CD4-positive, CD25-positive, alpha-beta regulatory T cell (primary cell): ENCODE data around the gene ILKAP. TPM values are rescaled to one million over a fixed set of nuclear protein-coding genes. Genes with fewer than 3 reads are reported as not detected.

Experiments used
- ATAC-seq, 2 donors: fragments of 150-1000 bp; cut with Tn5 transposase; one replicate each; pipeline ENCODE4 v1.10.0; 2021; ENCODE audit warnings: low read depth in 2 of 2, moderate number of reproducible peaks in 2 of 2, moderate library complexity in 1 of 2
- DNase-seq, 3 donors: peaks; one replicate each; pipeline versions ENCODE4 v3.0.0 to v3.0.0-alpha.2; 2012 to 2022; ENCODE audit warnings: mixed read lengths in 1 of 3
- H3K27ac ChIP-seq: one replicate; pipeline ENCODE4 v1.7.0; 2013; ENCODE audit warnings: mild to moderate bottlenecking, low read length; ENCODE audit not compliant: insufficient read depth, poor library complexity, severe bottlenecking
- H3K27me3 ChIP-seq: one replicate; pipeline ENCODE4 v1.7.0; 2013; ENCODE audit warnings: low read length; ENCODE audit not compliant: control insufficient read depth, insufficient read depth
- H3K36me3 ChIP-seq: one replicate; pipeline ENCODE4 v1.7.0; 2013; ENCODE audit warnings: mild to moderate bottlenecking, low read length, moderate library complexity; ENCODE audit not compliant: control insufficient read depth, insufficient read depth
- H3K4me1 ChIP-seq: 2 replicates; pipeline ENCODE4 v1.7.0; 2013; ENCODE audit warnings: mild to moderate bottlenecking, low read length; ENCODE audit not compliant: insufficient read depth, control insufficient read depth, poor library complexity, severe bottlenecking
- H3K4me3 ChIP-seq: one replicate; pipeline ENCODE4 v1.7.0; 2013; ENCODE audit warnings: low read depth, mild to moderate bottlenecking, low read length, moderate library complexity
- H3K9me3 ChIP-seq, 2 experiments: 1 replicate in 1 of 2; 2 replicates in 1 of 2; pipeline ENCODE4 v1.7.0; 2013; ENCODE audit warnings: low read length in 2 of 2, mild to moderate bottlenecking in 1 of 2, moderate library complexity in 1 of 2; ENCODE audit not compliant: control insufficient read depth in 2 of 2
- H3K27ac Mint-ChIP-seq, 3 donors: one replicate each; pipeline ENCODE4 v1.8.0; 2020 to 2022; ENCODE audit warnings: mild to moderate bottlenecking in 3 of 3, mixed read lengths in 3 of 3, moderate library complexity in 2 of 3
- H3K27me3 Mint-ChIP-seq: one replicate; pipeline ENCODE4 v1.8.0; 2022; ENCODE audit warnings: mild to moderate bottlenecking, mixed read lengths
- H3K36me3 Mint-ChIP-seq: one replicate; pipeline ENCODE4 v1.8.0; 2020; ENCODE audit warnings: mixed read lengths
- H3K4me1 Mint-ChIP-seq, 4 donors: one replicate each; pipeline ENCODE4 v1.8.0; 2020 to 2022; ENCODE audit warnings: mixed read lengths in 4 of 4, mild to moderate bottlenecking in 1 of 4
- H3K4me3 Mint-ChIP-seq, 4 donors: one replicate each; pipeline ENCODE4 v1.8.0; 2020 to 2022; ENCODE audit warnings: mild to moderate bottlenecking in 4 of 4, mixed read lengths in 4 of 4, moderate library complexity in 3 of 4
- H3K9me3 Mint-ChIP-seq, 7 donors: one replicate each; pipeline ENCODE4 v1.8.0; 2020 to 2022; ENCODE audit warnings: mixed read lengths in 7 of 7, mild to moderate bottlenecking in 3 of 7, moderate library complexity in 2 of 7
- polyA plus RNA-seq, 4 donors: library from polyadenylated mRNA; unstranded; fragments of 300-500 nt; fragmentation: Illumina TruSeq; gene quantifications; one replicate each; pipeline ENCODE4 v1.2.3, GENCODE V29; 2021
- total RNA-seq: library from RNA; stranded (reverse); gene quantifications from one replicate; pipeline ENCODE4 v1.2.3, GENCODE V29; 2022

The ILKAP gene
- total and polyA plus RNA-seq, 5 donors from 2014 or later = 39.7 to 122 (median 50.7) TPM

- Mint-ChIP-seq H3K36me3 (peaks cover 4% of the 10 kb centered on the region), H3K27me3 (peaks cover 39% of the 10 kb centered on the region), H3K4me1 (peaks cover 8 to 29% (median 14%) of the 10 kb centered on the region in 4 donors), H3K4me3 (peak overlapping the region; percentile 63 to 89 (median 76)), H3K9me3 (peaks cover 0 to 3% (median 1%) of the 10 kb centered on the region in 7 donors), H3K27ac (no peak overlapping the region)
- ATAC-seq = no peak
- no peak for DNase-seq
- no peak overlapping the region for H3K4me3 ChIP-seq
- H3K27ac ChIP-seq = no peak overlapping the region
- H3K4me1 ChIP-seq = peaks cover 12% of the 10 kb centered on the region
- H3K27me3 ChIP-seq = peaks cover 8% of the 10 kb centered on the region
- H3K36me3 ChIP-seq = no peaks in the 10 kb centered on the region
- H3K9me3 ChIP-seq = no peaks in the 10 kb centered on the region
Observed at GRCh38 chr2:238231809-238232208, 28.3 kb upstream of the ILKAP start.

DNA sequence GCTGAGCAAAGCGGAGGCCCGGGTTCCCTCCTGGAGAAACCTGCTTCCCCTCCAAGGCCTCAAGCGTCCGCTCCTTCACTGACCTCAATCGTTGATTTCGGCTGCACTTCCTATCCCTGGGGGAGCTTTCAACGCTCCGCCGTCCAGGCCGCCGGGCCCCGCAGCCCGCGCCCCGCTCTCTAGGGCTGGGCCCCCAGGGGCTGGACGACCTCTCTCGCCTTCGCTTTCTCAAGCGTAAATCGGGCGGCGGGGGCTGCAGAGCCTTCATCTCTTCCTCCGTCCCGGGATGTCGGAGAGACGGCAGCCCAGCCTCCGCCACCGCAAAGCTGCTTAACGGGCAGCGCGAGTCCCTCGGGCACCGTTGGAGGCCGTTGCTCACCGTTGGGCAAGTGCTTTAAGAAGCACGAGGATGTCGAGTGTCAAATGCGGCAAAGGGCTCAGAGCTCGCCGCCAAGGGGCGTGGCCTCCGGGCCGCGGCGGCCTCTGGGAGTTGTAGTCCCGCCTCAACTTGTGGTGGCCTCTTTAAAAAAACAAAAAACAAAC, 27.8 kb upstream of the ILKAP start:
- Histone ChIP-seq H3K9me3 (no peaks in the 10 kb centered on the region), H3K27ac (no peak overlapping the region), H3K36me3 (no peaks in the 10 kb centered on the region), H3K27me3 (peaks cover 8% of the 10 kb centered on the region), H3K4me1 (peaks cover 12% of the 10 kb centered on the region), H3K4me3 (no peak overlapping the region)
- Mint-ChIP-seq H3K36me3 (peaks cover 4% of the 10 kb centered on the region), H3K4me1 (peaks cover 8 to 29% (median 14%) of the 10 kb centered on the region in 4 donors), H3K9me3 (peaks cover 0 to 3% (median 1%) of the 10 kb centered on the region in 7 donors), H3K27me3 (peaks cover 39% of the 10 kb centered on the region), H3K27ac (no peak overlapping the region), H3K4me3 (peak overlapping the region; percentile 75 to 89 (median 82))
- peak; percentile 81 to 93 for ATAC-seq
- DNase-seq = peak; percentile 67 to 85 (median 72)

GRCh38 chr2:238230699-238231098, 27.2 kb upstream of the ILKAP start:
- DNase-seq (no peak), ATAC-seq (no peak)
- Mint-ChIP-seq H3K4me3 (peak overlapping the region; percentile 40 to 89 (median 82)), H3K36me3 (peaks cover 5% of the 10 kb centered on the region), H3K27ac (peak overlapping the region in 1 of 3 donors; percentile 4), H3K9me3 (peaks cover 0 to 3% (median 1%) of the 10 kb centered on the region in 7 donors), H3K27me3 (peaks cover 34% of the 10 kb centered on the region), H3K4me1 (peaks cover 8 to 29% (median 14%) of the 10 kb centered on the region in 4 donors)
- H3K9me3 ChIP-seq = no peaks in the 10 kb centered on the region
- peaks cover 12% of the 10 kb centered on the region for H3K4me1 ChIP-seq
- no peaks in the 10 kb centered on the region for H3K36me3 ChIP-seq
- H3K4me3 ChIP-seq = peak overlapping the region; percentile 41
- H3K27me3 ChIP-seq = peaks cover 4% of the 10 kb centered on the region
- no peak overlapping the region for H3K27ac ChIP-seq

DNA sequence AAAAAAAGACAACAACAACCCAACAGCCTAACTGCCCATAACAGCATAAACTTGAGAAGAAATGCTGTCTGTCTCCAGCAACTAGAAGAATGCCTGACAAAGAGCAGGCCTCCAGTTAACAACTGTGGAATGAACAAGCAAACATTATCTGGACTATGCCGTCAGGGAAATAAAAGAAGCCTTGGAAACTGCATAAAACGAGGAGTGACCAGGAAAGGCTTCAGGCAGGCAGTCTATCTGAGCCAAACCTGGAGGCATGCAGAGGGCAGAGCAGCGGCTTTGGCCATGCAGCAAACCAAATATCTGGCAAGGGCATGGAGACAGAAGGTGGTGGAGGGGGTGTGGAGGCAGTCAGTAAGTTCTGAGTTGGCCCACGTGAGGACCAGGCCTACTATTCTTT, 25.2 kb upstream of the ILKAP start:
- Histone ChIP-seq H3K27ac (no peak overlapping the region), H3K4me1 (peaks cover 8% of the 10 kb centered on the region), H3K4me3 (no peak overlapping the region), H3K36me3 (no peaks in the 10 kb centered on the region), H3K27me3 (no peaks in the 10 kb centered on the region), H3K9me3 (no peaks in the 10 kb centered on the region)
- Mint-ChIP-seq H3K27ac (no peak overlapping the region), H3K36me3 (peaks cover 8% of the 10 kb centered on the region), H3K4me1 (peaks cover 6 to 26% (median 14%) of the 10 kb centered on the region in 4 donors), H3K4me3 (peak overlapping the region in 1 of 4 donors; percentile 74), H3K27me3 (peaks cover 26% of the 10 kb centered on the region), H3K9me3 (peaks cover 0 to 3% (median 0%) of the 10 kb centered on the region in 7 donors)
- no peak for ATAC-seq
- no peak for DNase-seq

DNA sequence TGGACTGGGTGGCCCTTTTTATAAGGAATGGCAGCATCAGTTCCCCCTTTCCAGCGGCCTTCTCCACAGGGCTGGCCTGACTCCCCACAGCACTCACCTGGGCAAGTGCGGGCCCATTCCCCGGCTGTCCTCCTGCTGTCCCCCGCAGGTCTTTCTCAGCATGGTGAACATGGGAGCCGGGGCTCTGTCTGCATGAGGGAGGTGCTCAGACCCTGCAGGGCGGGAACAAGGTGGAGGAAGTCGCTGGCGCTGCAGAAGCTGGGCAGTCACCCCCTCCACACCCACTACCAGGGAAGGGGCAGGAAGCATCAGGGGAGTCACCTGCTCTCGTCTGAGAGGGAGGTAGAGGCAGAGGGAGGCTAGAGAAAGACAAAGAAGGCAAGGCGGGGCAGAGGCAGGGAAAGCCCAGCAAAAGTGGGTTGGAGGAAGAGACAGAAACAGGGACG, 24.1 kb upstream of the ILKAP start:
- ATAC-seq (no peak), DNase-seq (no peak)
- no peaks in the 10 kb centered on the region for H3K27me3 ChIP-seq
- H3K9me3 ChIP-seq = no peaks in the 10 kb centered on the region
- no peak overlapping the region for H3K27ac ChIP-seq
- H3K27ac Mint-ChIP-seq = no peak overlapping the region
- peaks cover 8% of the 10 kb centered on the region for H3K36me3 Mint-ChIP-seq
- no peak overlapping the region for H3K4me3 Mint-ChIP-seq
- peaks cover 0 to 3% (median 0%) of the 10 kb centered on the region in 7 donors for H3K9me3 Mint-ChIP-seq
- peaks cover 24% of the 10 kb centered on the region for H3K27me3 Mint-ChIP-seq
- no peaks in the 10 kb centered on the region for H3K36me3 ChIP-seq
- peaks cover 5 to 24% (median 14%) of the 10 kb centered on the region in 4 donors for H3K4me1 Mint-ChIP-seq
- H3K4me1 ChIP-seq = peaks cover 8% of the 10 kb centered on the region
- H3K4me3 ChIP-seq = no peak overlapping the region

DNA sequence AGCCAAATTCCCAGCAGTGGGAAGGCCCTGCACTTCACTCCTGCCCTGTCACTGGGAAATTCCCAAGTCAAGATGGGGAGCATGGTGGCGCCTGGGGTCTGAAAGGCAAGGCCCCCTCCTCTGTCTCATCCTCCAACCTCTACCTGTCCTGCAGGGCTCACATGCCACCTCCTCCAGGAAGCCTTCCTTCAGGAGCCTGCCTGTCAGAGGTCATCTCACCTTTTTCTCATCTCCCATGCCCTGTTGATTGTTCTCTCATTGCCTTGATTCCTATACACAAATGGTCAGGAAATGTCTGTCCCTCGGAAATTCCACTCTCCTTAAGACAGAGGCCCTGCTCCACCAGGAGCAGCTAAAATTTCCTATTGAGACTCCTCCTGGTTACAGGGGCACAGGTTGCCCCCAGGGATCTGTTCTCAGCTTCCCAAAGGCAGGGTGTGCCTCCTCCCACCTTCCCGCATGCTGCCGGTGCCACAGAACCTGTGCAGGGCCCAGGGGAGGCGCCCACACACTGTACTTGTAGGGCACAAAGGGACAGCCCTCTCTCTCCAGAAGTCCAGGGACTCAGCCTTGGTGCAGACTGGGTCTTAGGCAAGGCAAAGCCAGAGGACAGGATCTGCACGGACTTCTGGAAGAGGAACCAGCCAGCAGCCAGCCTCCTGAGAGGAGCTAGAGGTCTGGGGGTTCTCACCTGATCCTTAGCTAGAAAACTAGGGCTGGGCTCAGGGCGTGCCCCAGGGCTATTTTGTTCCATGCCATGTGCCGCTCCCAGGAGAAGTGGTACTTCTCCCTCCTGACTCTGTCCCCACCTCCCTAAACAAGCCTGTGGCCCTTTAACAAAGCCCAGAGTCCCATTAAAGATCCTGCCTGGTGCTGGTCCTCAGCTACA, 23.4 kb upstream of the ILKAP start:
- H3K4me1 Mint-ChIP-seq = peaks cover 5 to 17% (median 11%) of the 10 kb centered on the region in 4 donors
- DNase-seq = no peak
- H3K27me3 ChIP-seq = no peaks in the 10 kb centered on the region
- H3K27ac ChIP-seq = no peak overlapping the region
- H3K27ac Mint-ChIP-seq = no peak overlapping the region
- no peak for ATAC-seq
- no peaks in the 10 kb centered on the region for H3K36me3 ChIP-seq
- peaks cover 8% of the 10 kb centered on the region for H3K4me1 ChIP-seq
- peaks cover 0 to 3% (median 0%) of the 10 kb centered on the region in 7 donors for H3K9me3 Mint-ChIP-seq
- no peak overlapping the region for H3K4me3 ChIP-seq
- H3K9me3 ChIP-seq = no peaks in the 10 kb centered on the region
- H3K27me3 Mint-ChIP-seq = peaks cover 18% of the 10 kb centered on the region
- H3K36me3 Mint-ChIP-seq = peaks cover 3% of the 10 kb centered on the region
- H3K4me3 Mint-ChIP-seq = no peak overlapping the region

DNA sequence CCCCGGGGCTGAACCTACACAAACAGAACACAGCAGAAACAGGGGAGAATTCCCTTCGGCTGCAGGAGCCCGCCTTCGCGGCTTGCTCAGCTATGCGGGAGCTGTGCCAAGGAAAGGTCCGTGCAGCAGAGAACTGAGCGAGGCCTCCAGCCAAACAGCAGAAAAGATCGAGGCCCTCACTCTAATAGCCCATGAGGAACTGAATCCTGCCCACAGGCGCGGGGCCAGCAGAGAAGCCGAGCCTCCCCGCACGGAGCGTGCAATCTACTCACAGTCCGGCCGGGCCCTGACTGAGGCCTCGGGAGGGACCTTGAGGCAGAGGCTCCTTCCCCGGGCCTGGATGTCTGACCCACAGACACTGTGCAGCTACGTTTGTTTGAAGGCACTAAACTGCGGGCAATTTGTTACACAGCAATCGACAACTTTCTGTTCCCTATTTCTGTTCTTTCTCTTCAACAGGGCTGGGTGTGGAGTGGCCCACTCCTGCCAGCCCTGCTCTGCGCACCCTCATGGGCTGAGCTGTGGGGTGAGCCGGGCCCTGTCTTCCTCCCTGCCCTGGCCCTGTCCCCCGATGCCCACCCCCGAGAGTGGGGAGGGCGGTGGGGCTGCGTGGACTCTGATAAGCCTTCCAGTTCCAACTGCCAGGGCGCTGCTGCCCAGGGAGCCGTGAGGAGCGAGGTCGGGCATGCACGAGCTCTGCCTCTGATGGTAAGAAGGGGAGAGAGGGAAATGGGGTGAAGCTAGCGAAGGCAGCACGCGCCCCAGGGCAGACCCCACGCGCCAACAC, 22.6 kb upstream of the ILKAP start:
- Histone ChIP-seq H3K36me3 (no peaks in the 10 kb centered on the region), H3K4me1 (peaks cover 2% of the 10 kb centered on the region), H3K27me3 (no peaks in the 10 kb centered on the region), H3K4me3 (no peak overlapping the region), H3K9me3 (no peaks in the 10 kb centered on the region), H3K27ac (no peak overlapping the region)
- H3K27ac Mint-ChIP-seq = no peak overlapping the region
- peaks cover 0 to 3% (median 0%) of the 10 kb centered on the region in 7 donors for H3K9me3 Mint-ChIP-seq
- peaks cover 0 to 13% (median 6%) of the 10 kb centered on the region in 4 donors for H3K4me1 Mint-ChIP-seq
- no peak for DNase-seq
- no peak overlapping the region for H3K4me3 Mint-ChIP-seq
- ATAC-seq = no peak
- H3K36me3 Mint-ChIP-seq = peaks cover 3% of the 10 kb centered on the region
- H3K27me3 Mint-ChIP-seq = peaks cover 12% of the 10 kb centered on the region
